Measurements from ENCODE around the gene GRK1.

- no peak for TF ChIP-seq CTCF (IDR thresholded peaks at IDR 0.05; ENCODE audit: insufficient read depth, low read depth, low read length)
- TF ChIP-seq EZH2 (IDR thresholded peaks at IDR 0.05; ENCODE audit: insufficient read depth, low read length): no peak
These were observed 80.3 kb downstream of the GRK1 start for GRCh38 chr13:113747291-113747833.
